GM23338 (cell line): ENCODE measurements around the gene PLA2G2A. TPM values are rescaled to one million over a fixed set of nuclear protein-coding genes. Genes with fewer than 3 reads are reported as not detected.

ENCODE experiments used
- ATAC-seq: fragments of 200-7000 bp; cut with Tn5 transposase; 3 replicates; pipeline ENCODE4 v1.9.1; 2020
- DNase-seq: peaks from one replicate; pipeline ENCODE4 v3.0.0-alpha.2; 2015; ENCODE audit warnings: low spot score
- H2AFZ ChIP-seq: fragments of 200-600 bp; sonication (generic); 2 replicates; pipeline ENCODE4 v1.8.0; 2016; ENCODE audit warnings: antibody characterized with exemption, mild to moderate bottlenecking, moderate library complexity
- H3F3A ChIP-seq: fragments of 200-600 bp; sonication (generic); replicated peaks from 2 replicates; pipeline ENCODE4 v1.8.0; 2017; ENCODE audit warnings: antibody characterized with exemption, mixed run types, low read depth
- H3K27ac ChIP-seq: fragments of 200-600 bp; sonication (generic); 2 replicates; pipeline ENCODE4 v1.6.1; 2016; ENCODE audit warnings: low read depth
- H3K27me3 ChIP-seq: fragments of 200-600 bp; sonication (generic); 2 replicates; pipeline ENCODE4 v1.8.0; 2016; ENCODE audit warnings: mild to moderate bottlenecking, mixed run types, moderate library complexity; ENCODE audit not compliant: insufficient read depth
- H3K36me3 ChIP-seq: fragments of 200-600 bp; sonication (generic); 2 replicates; pipeline ENCODE4 v1.8.0; 2016; ENCODE audit warnings: mild to moderate bottlenecking; ENCODE audit not compliant: insufficient read depth
- H3K4me1 ChIP-seq: fragments of 200-600 bp; sonication (generic); 2 replicates; pipeline ENCODE4 v1.8.0; 2016; ENCODE audit warnings: mild to moderate bottlenecking, moderate library complexity; ENCODE audit not compliant: insufficient read depth
- H3K4me2 ChIP-seq: fragments of 200-600 bp; sonication (generic); 2 replicates; pipeline ENCODE4 v1.7.1; 2017; ENCODE audit warnings: mixed run types
- H3K4me3 ChIP-seq: fragments of 200-600 bp; sonication (generic); 2 replicates; pipeline ENCODE4 v1.6.1; 2016; ENCODE audit warnings: mixed run types
- H3K79me2 ChIP-seq: fragments of 200-600 bp; sonication (generic); replicated peaks from 2 replicates; pipeline ENCODE4 v1.8.0; 2017; ENCODE audit warnings: mild to moderate bottlenecking; ENCODE audit not compliant: insufficient read depth
- H3K9me2 ChIP-seq: fragments of 200-600 bp; sonication (generic); 2 replicates; pipeline ENCODE4 v1.8.0; 2017; ENCODE audit not compliant: insufficient read depth
- H4K20me1 ChIP-seq: fragments of 200-600 bp; sonication (generic); replicated peaks from 2 replicates; pipeline ENCODE4 v1.8.0; 2017; ENCODE audit warnings: mild to moderate bottlenecking; ENCODE audit not compliant: insufficient read depth
- H3K27ac Mint-ChIP-seq: 2 replicates; pipeline ENCODE4 v1.8.0; 2020; ENCODE audit warnings: inconsistent platforms, mild to moderate bottlenecking, moderate library complexity, mixed read lengths
- H3K27me3 Mint-ChIP-seq: 3 replicates; pipeline ENCODE4 v1.8.0; 2022; ENCODE audit warnings: low read depth, mild to moderate bottlenecking, moderate library complexity, mixed read lengths, inconsistent platforms; ENCODE audit not compliant: insufficient read depth, poor library complexity
- H3K36me3 Mint-ChIP-seq: 3 replicates; pipeline ENCODE4 v1.8.0; 2021; ENCODE audit warnings: low read depth, mild to moderate bottlenecking, inconsistent platforms, moderate library complexity, mixed read lengths
- H3K4me1 Mint-ChIP-seq: 3 replicates; pipeline ENCODE4 v1.8.0; 2020; ENCODE audit warnings: mild to moderate bottlenecking, inconsistent platforms, mixed read lengths
- H3K4me3 Mint-ChIP-seq: 3 replicates; pipeline ENCODE4 v1.8.0; 2021; ENCODE audit warnings: moderate library complexity, mild to moderate bottlenecking, inconsistent platforms, mixed read lengths
- H3K9me3 Mint-ChIP-seq: 3 replicates; pipeline ENCODE4 v1.8.0; 2020; ENCODE audit warnings: moderate library complexity, mild to moderate bottlenecking, inconsistent platforms, mixed read lengths
- CTCF ChIP-seq, 2 experiments: fragments of 200-600 bp in 1 of 2; sonication (generic) in 1 of 2; conservative IDR thresholded peaks; 2 replicates each; pipeline versions ENCODE4 v1.5.1 to v1.6.1; 2016 to 2017; ENCODE audit warnings: antibody characterized with exemption in 2 of 2, low read depth in 2 of 2, mild to moderate bottlenecking in 2 of 2, moderate library complexity in 1 of 2
- ETS1 ChIP-seq: IDR thresholded peaks from 2 replicates; pipeline ENCODE4 v1.6.1; 2016; ENCODE audit warnings: antibody characterized with exemption
- EZH2 ChIP-seq: fragments of 200-600 bp; sonication (generic); IDR thresholded peaks from one replicate; pipeline ENCODE4 v1.8.0; 2017; ENCODE audit warnings: antibody characterized with exemption, mild to moderate bottlenecking, low read depth; ENCODE audit not compliant: unreplicated experiment
- EZH2phosphoT487 ChIP-seq: fragments of 200-600 bp; sonication (generic); IDR thresholded peaks from one replicate; pipeline ENCODE4 v1.8.1; 2018; ENCODE audit warnings: antibody characterized with exemption; ENCODE audit not compliant: unreplicated experiment
- NANOG ChIP-seq: IDR thresholded peaks from 2 replicates; pipeline ENCODE4 v1.6.1; 2016; ENCODE audit warnings: antibody characterized with exemption, borderline replicate concordance
- POLR2AphosphoS5 ChIP-seq: IDR thresholded peaks from 2 replicates; pipeline ENCODE4 v1.6.1; 2016; ENCODE audit warnings: antibody characterized with exemption, low read depth
- REST ChIP-seq: IDR thresholded peaks from one replicate; pipeline ENCODE4 v1.6.1; 2018; ENCODE audit warnings: antibody characterized with exemption; ENCODE audit not compliant: unreplicated experiment
- ZNF331 ChIP-seq: fragments of 250-450 bp; sonication (Bioruptor Pico); IDR thresholded peaks from 2 replicates; pipeline ENCODE4 v1.5.0; 2020; ENCODE audit warnings: low read depth, mild to moderate bottlenecking, moderate library complexity
- ZNF462 ChIP-seq: fragments of 250-450 bp; sonication (Bioruptor Pico); IDR thresholded peaks from 2 replicates; pipeline ENCODE4 v1.5.0; 2020; ENCODE audit warnings: mild to moderate bottlenecking, moderate library complexity
- polyA plus RNA-seq: library from polyadenylated mRNA; unstranded; fragments of >200 nt; fragmentation: Nextera tagmentation; extraction: Ambion mirVana; gene quantifications from 2 replicates; pipeline ENCODE4 v1.2.1, GENCODE V29; 2016
- total RNA-seq: library from RNA; depleted of rRNA; stranded (reverse); fragments of >200 nt; shearing (Covaris generic); gene quantifications from 2 replicates; pipeline ENCODE4 v1.2.3, GENCODE V29; 2014

PLA2G2A gene
- total and polyA plus RNA-seq, 2 experiments from 2014 or later: 0.55 TPM; not detected in 1

GRCh38 chr1:19946331-19946751 is 33.1 kb downstream of the PLA2G2A start (continued):
- TF ChIP-seq ETS1 (no peak), EZH2phosphoT487 (no peak), ZNF331 (CRISPR knock-in tag) (no peak), NANOG (no peak), EZH2 (no peak), REST (no peak)

GRCh38 chr1:19945914-19946313 is 33.5 kb downstream of the PLA2G2A start:
- H3K36me3 ChIP-seq: no peaks in the 10 kb centered on the region
- no peaks in the 10 kb centered on the region for H3K27me3 ChIP-seq
- Mint-ChIP-seq H3K4me3 (no peak overlapping the region), H3K36me3 (no peaks in the 10 kb centered on the region), H3K4me1 (peaks cover 8% of the 10 kb centered on the region; the same call in 2 of the 3 replicates), H3K27me3 (peaks cover 1% of the 10 kb centered on the region), H3K27ac (no peak overlapping the region), H3K9me3 (0 out of 3 replicates have a peak, but pooled peaks cover 3% of the 10 kb centered on the region)
- DNase-seq: no peak
- H2AFZ ChIP-seq: no peak overlapping the region
- ATAC-seq: no peak
- H3K27ac ChIP-seq: no peak overlapping the region
- no peaks in the 10 kb centered on the region for H3K79me2 ChIP-seq
- H3K4me3 ChIP-seq: no peak overlapping the region
- H4K20me1 ChIP-seq: no peaks in the 10 kb centered on the region
- 0 out of 2 replicates have a peak, but pooled peaks cover 3% of the 10 kb centered on the region for H3K4me1 ChIP-seq
- no peak overlapping the region for H3K4me2 ChIP-seq
- H3K9me2 ChIP-seq: no peaks in the 10 kb centered on the region; the same call in 1 of the 2 replicates
- no peaks in the 10 kb centered on the region for H3F3A ChIP-seq
- TF ChIP-seq CTCF (conservative IDR thresholded peaks at IDR 0.05; ENCODE audit: low read depth in 2 of 2): no peak
- TF ChIP-seq ZNF462 (CRISPR knock-in tag): no peak
- no peak for TF ChIP-seq POLR2AphosphoS5
- no peak for TF ChIP-seq ETS1
- TF ChIP-seq EZH2phosphoT487: no peak
